ENCODE results near the gene CTXN1. TPM values are rescaled to one million over a fixed set of nuclear protein-coding genes. Genes with fewer than 3 reads are reported as not detected.

CTXN1 gene
- total and polyA plus RNA-seq, 2 donors (not counting 3 experiments of a cell fraction or from before 2014, with no cell fraction given) = 16.0 to 27.6 TPM

DNA sequence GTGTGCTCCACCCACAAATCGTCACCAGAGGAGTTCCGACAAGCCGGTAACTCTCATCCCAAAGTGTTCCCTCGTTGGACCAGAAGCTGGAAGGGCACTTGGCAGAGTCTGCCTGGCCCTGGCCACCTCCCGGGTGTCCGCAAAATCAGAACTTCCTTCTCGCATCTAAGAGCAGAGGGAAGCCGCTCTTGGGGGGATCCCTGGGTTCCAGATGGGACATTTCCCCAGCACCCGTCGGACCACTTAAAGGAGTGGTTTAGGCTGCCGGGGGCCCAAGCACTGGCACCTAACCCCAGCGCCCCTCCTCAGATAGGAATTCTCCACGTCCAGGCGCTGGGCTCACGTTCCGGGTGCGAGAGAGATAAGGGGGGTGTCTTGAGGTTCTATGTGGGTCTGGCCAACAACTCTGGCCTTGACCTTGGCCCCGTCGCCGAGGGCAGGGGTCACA lies 23.1 kb downstream of the CTXN1 start:
- dilution Hi-C loops (cut with MboI; ENCODE audit: extremely low pct_ligation_motif_present, low sequenced_read_pairs) (no loop called here), intact Hi-C loops (cut with micrococcal nuclease) (loop anchor here (1.0 kb wide), 4 partner anchors 15 to 50 kb away; partner anchors contain the start of genes LRRC8E and SNAPC2)
- no peaks in the 10 kb centered on the region for H3K27me3 ChIP-seq (ENCODE audit: control insufficient read depth in 2 of 2, insufficient read depth in 2 of 2, low read length in 2 of 2)
- no peaks in the 10 kb centered on the region for H3K9me1 ChIP-seq (replicated peaks; ENCODE audit: control insufficient read depth, extremely low read depth, insufficient read depth, low read length)
- peak overlapping the region; percentile 62 for H2AFZ ChIP-seq (ENCODE audit: low read depth, low read length)
- H3K4me3 ChIP-seq (replicated peaks in 1 of 3; ENCODE audit: insufficient read depth in 1 of 3, low read depth in 1 of 3, low read length in 3 of 3) = peak overlapping the region; percentile 6 to 48 (median 36)
- no peaks in the 10 kb centered on the region for H4K20me1 ChIP-seq (replicated peaks; ENCODE audit: control insufficient read depth, extremely low read depth, insufficient read depth, low read length)
- ChIA-PET CTCF (interaction anchor here (0.6 to 2.2 kb wide), 14 partner anchors 13 to 334 kb away, joined by 3 to 17 read pairs (median 3); partner anchors contain the start of genes SNAPC2, TIMM44 and TRAPPC5), POLR2A (interaction anchor here (0.9 to 1.0 kb wide), 2 partner anchors 9 to 18 kb away, joined by 3 to 13 read pairs; partner anchors contain the start of gene SNAPC2)
- peaks cover 16% of the 10 kb centered on the region for H3K4me1 ChIP-seq (ENCODE audit: control insufficient read depth, extremely low read depth, insufficient read depth, low read length)
- no peaks in the 10 kb centered on the region for H3K36me3 ChIP-seq (ENCODE audit: control insufficient read depth in 2 of 2, extremely low read depth in 1 of 2, insufficient read depth in 2 of 2, low read length in 2 of 2)
- TF ChIP-seq EZH2 (IDR thresholded peaks at IDR 0.05; ENCODE audit: borderline replicate concordance, low read depth, low read length, severe bottlenecking) (no peak), CTCF (IDR thresholded peaks at IDR 0.05; ENCODE audit: extremely low read depth in 1 of 2, insufficient read depth in 1 of 2, low read depth in 1 of 2, low read length in 2 of 2) (no peak), MYC (IDR thresholded peaks at IDR 0.05; ENCODE audit: low read depth, low read length) (no peak), FOS (IDR thresholded peaks at IDR 0.05; ENCODE audit: borderline replicate concordance, insufficient read depth, low read length) (no peak), GATA2 (IDR thresholded peaks at IDR 0.05; ENCODE audit: insufficient read depth, insufficient read length, low read depth, low read length) (no peak), POLR2A (IDR thresholded peaks at IDR 0.05; ENCODE audit: low read depth, low read length) (no peak), POLR2AphosphoS5 (IDR thresholded peaks at IDR 0.05; ENCODE audit: insufficient read depth, low read depth, low read length) (no peak), JUN (IDR thresholded peaks at IDR 0.05; ENCODE audit: borderline replicate concordance, insufficient read depth, insufficient read length, low read depth) (no peak)
- TF ChIP-seq, protein P1, sequence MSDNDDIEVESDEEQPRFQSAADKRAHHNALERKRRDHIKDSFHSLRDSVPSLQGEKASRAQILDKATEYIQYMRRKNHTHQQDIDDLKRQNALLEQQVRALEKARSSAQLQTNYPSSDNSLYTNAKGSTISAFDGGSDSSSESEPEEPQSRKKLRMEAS (IDR thresholded peaks at IDR 0.05; ENCODE audit: insufficient read depth, insufficient read length) = no peak
- peak overlapping the region; percentile 16 for H3K27ac ChIP-seq (ENCODE audit: insufficient read depth, low read depth, low read length)
- DNase-seq (ENCODE audit: low read depth, low spot score) (no peak), FAIRE-seq (no peak)
- TSS peak; percentile 93 for BruUV-seq (replicated peaks)
- peak overlapping the region; percentile 52 for H3K9ac ChIP-seq (replicated peaks; ENCODE audit: extremely low read depth, insufficient read depth, low read length)
- H3K4me2 ChIP-seq (ENCODE audit: insufficient read depth, low read length) = peak overlapping the region; percentile 52
- H3K79me2 ChIP-seq (ENCODE audit: control insufficient read depth, insufficient read depth, low read length) = peaks cover 28% of the 10 kb centered on the region
- no peaks in the 10 kb centered on the region for H3K9me3 ChIP-seq (replicated peaks; ENCODE audit: control insufficient read depth, insufficient read depth, low read length)
